Stimulated activated CD4-positive, alpha-beta T cell treated with anti-CD3 and anti-CD28 coated beads, Interleukin-1b, Interleukin-23, amount 100 ng/mL, for 24 hours (primary cell): ENCODE measurements around the gene SNX30.
A peak's percentile ranks its signal among the peaks of the same experiment; 100 is the strongest.
"Not testable (repeated sequence)": the region's sequence is repeated elsewhere in the genome, so short reads cannot be mapped to it uniquely, and the experiment has no call there.

Experiments used
- DNase-seq, 4 experiments: peaks; one replicate each; pipeline ENCODE4 v3.0.0-alpha.2; 2020; ENCODE audit warnings: low read depth in 4 of 4, low spot score in 1 of 4

SNX30 gene

DNA sequence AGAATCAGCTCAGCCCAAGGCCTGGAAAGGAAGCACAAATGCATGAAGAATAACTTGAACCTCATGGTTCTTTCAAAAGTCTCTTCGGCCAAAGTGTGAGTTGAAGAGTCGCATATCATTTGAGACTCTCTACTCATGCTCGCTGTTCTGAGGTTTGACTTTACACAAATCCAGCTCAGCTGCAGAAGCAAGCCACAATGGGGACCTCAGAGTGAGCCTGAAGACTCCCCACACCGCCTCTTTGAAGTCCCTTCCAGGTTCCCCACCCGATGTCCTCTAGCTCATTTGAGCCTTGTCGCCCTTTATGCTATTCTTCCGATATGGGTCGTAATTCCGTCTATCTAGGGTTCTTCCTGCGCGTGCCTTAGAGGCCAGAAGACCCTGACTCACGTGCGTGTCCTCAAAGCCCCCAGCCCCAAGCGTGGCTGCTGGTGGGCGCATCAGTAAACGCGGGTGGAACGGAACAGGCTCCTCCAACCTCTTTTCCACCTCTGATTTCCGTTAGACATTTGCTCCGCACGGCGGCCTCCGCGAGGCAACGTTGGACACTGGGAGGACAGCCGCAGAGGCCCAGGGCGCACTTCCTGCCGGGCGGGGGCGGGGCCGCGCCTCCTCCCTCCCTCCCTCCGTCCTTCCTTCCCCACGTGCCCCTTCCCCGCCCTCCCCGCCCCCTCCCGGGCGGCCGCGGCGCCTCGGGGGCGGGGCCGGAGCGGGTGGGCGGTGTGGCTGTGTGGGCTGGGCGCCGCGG lies at the start of gene SNX30:
Gene SNX30, plus strand, starts transcription at position 745 of the 748 bp plus-strand sequence. CDS start 242 bp downstream, outside the sequence.
- peak; percentile 45 to 73 (median 47) for DNase-seq

DNA sequence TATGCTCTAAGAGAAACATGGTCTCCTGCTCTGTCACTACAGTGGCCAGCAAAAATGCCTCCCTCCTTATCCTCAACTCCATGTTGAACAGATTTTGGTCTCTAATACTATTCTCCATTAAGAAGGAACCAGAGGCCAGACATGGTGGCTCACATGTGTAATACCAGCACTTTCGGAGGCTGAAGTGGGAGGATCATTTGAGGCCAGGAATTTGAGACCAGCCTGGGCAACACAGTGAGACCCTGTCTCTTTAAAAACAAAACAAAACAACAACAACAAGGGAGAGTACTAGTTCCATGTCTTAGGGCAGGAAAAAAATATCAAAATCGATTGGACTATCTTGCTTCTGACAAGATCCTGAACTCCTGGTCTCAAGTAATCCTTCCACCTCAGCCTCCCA lies 47.3 kb upstream of the SNX30 start:
- DNase-seq: no peak

GRCh38 chr9:112705768-112706427 lies 44.7 kb upstream of the SNX30 start:
- DNase-seq: no peak

- no peak for DNase-seq
These were observed 39.4 kb upstream of the SNX30 start for GRCh38 chr9:112711050-112711689.

- no peak for DNase-seq
These were observed 37.9 kb upstream of the SNX30 start for GRCh38 chr9:112712678-112713077.

GRCh38 chr9:112717661-112718331 lies 32.8 kb upstream of the SNX30 start, which contains the start of gene INIP:
Gene INIP, minus strand, starts transcription at chr9:112718117. Its CDS starts 1,632 bp downstream, at chr9:112716485.
- peak; percentile 87 to 96 (median 94) for DNase-seq

- no peak for DNase-seq
These were observed 31.3 kb upstream of the SNX30 start for GRCh38 chr9:112719241-112719691.

- no peak for DNase-seq
These were observed 30.9 kb upstream of the SNX30 start for GRCh38 chr9:112719696-112720095.

GRCh38 chr9:112720113-112720780 lies 30.3 kb upstream of the SNX30 start:
- no peak for DNase-seq

GRCh38 chr9:112722749-112723148 lies 27.8 kb upstream of the SNX30 start:
- DNase-seq: not testable (repeated sequence)

DNA sequence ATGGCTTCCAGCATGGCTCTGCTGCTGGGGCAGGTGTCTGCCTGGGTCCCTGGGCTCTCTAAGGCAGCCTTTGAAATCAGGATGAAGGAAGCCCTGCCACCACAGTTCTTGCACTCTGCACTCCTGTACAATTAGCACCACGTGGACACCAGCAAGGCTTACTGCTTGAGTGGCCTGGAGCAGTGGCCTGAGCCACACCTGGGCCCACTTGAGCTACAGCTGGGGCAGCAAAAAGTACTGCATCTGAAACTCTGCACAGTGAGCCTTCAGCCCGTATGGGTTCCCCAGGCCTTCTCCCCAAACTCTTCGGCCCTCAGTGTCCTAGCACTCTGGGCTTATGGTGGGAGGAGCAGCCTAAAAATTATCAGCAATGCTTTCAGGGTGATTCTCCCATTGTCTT lies 24.6 kb upstream of the SNX30 start:
- no peak for DNase-seq

GRCh38 chr9:112726428-112726827 lies 24.1 kb upstream of the SNX30 start:
- DNase-seq: no peak

DNA sequence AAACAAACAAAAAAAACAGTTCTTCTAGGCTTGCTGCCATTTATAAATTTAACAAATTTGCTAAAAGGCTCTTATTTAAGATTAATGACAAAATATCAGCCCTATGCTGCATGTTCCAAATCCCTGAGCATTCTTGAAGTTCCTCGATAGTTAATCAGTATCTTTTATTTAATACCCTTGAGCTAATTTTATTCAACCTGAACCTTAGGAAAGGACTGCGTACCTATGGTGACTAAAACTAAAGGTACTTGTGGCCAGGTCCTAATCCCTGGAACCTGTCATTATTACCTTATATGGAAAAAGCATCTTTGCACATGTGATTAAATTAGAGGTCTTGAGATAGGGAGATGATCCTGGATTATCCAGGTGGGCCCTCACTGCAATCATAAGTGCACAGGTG lies 22.2 kb upstream of the SNX30 start:
- DNase-seq: no peak

GRCh38 chr9:112731971-112732370 lies 18.6 kb upstream of the SNX30 start:
- no peak for DNase-seq

GRCh38 chr9:112734892-112735291 lies 15.7 kb upstream of the SNX30 start:
- DNase-seq: no peak

- no peak for DNase-seq
These were observed 7.2 kb upstream of the SNX30 start for GRCh38 chr9:112743216-112743836.

- no peak for DNase-seq
These were observed 6.4 kb upstream of the SNX30 start for GRCh38 chr9:112744177-112744576.

GRCh38 chr9:112747094-112747493 lies 3.5 kb upstream of the SNX30 start:
- DNase-seq: no peak

- DNase-seq: no peak
These were observed 150 bp downstream of the SNX30 start for GRCh38 chr9:112750764-112751055.

GRCh38 chr9:112751056-112751795 lies 666 bp downstream of the SNX30 start:
- no peak for DNase-seq
